OCI-LY1 (cell line): Measurements from ENCODE around the gene CLDN19.

ENCODE experiments used
- H2AFZ ChIP-seq: fragments of 200-600 bp; sonication (generic), shearing (Covaris generic); 2 replicates; pipeline ENCODE4 v1.6.0; 2014; ENCODE audit warnings: antibody characterized with exemption, mild to moderate bottlenecking, low read length
- H3F3A ChIP-seq: fragments of 200-600 bp; sonication (generic), shearing (Covaris generic); 2 replicates; pipeline ENCODE4 v1.6.0; 2014; ENCODE audit warnings: mild to moderate bottlenecking, antibody characterized with exemption, low read length, moderate library complexity; ENCODE audit not compliant: insufficient read depth
- H3K27ac ChIP-seq: fragments of 200-600 bp; sonication (generic); 2 replicates; pipeline ENCODE4 v1.5.1; 2014; ENCODE audit warnings: low read length, mixed run types, mild to moderate bottlenecking, low read depth; ENCODE audit not compliant: poor library complexity, severe bottlenecking
- H3K27me3 ChIP-seq: fragments of 200-600 bp; sonication (generic); 2 replicates; pipeline ENCODE4 v1.6.0; 2014; ENCODE audit warnings: antibody characterized with exemption, mild to moderate bottlenecking, low read length, moderate library complexity; ENCODE audit not compliant: insufficient read depth
- H3K36me3 ChIP-seq: fragments of 200-600 bp; sonication (generic); 2 replicates; pipeline ENCODE4 v1.6.1; 2014; ENCODE audit warnings: mild to moderate bottlenecking, antibody characterized with exemption, low read length, moderate library complexity, mixed read lengths; ENCODE audit not compliant: insufficient read depth
- H3K4me1 ChIP-seq: fragments of 200-600 bp; sonication (generic); 2 replicates; pipeline ENCODE4 v1.5.1; 2014; ENCODE audit warnings: mild to moderate bottlenecking, low read length, moderate library complexity; ENCODE audit not compliant: insufficient read depth, severe bottlenecking
- H3K4me2 ChIP-seq: fragments of 200-600 bp; sonication (generic), shearing (Covaris generic); 2 replicates; pipeline ENCODE4 v1.6.1; 2014; ENCODE audit warnings: low read length
- H3K4me3 ChIP-seq: fragments of 200-600 bp; sonication (generic); 2 replicates; pipeline ENCODE4 v1.5.1; 2014; ENCODE audit warnings: low read length, low read depth, mild to moderate bottlenecking, mixed read lengths; ENCODE audit not compliant: poor library complexity, severe bottlenecking
- H3K79me2 ChIP-seq: fragments of 200-600 bp; shearing (Covaris generic); 2 replicates; pipeline ENCODE4 v1.6.1; 2016; ENCODE audit warnings: mixed run types, low read length, mixed read lengths; ENCODE audit not compliant: insufficient read depth
- H3K9ac ChIP-seq: fragments of 200-600 bp; sonication (generic), shearing (Covaris generic); 2 replicates; pipeline ENCODE4 v1.6.1; 2014; ENCODE audit warnings: mild to moderate bottlenecking, low read length, mixed read lengths
- H3K9me2 ChIP-seq: fragments of 200-600 bp; sonication (generic), shearing (Covaris generic); 2 replicates; pipeline ENCODE4 v1.6.1; 2014; ENCODE audit warnings: low read depth, mild to moderate bottlenecking, low read length, mixed read lengths
- H3K9me3 ChIP-seq: fragments of 200-600 bp; shearing (Covaris generic); 2 replicates; pipeline ENCODE4 v1.6.1; 2014; ENCODE audit warnings: low read length, mixed read lengths
- H4K20me1 ChIP-seq: fragments of 200-600 bp; sonication (generic), shearing (Covaris generic); 2 replicates; pipeline ENCODE4 v1.6.0; 2016; ENCODE audit warnings: mild to moderate bottlenecking, low read length; ENCODE audit not compliant: insufficient read depth
- EZH2 ChIP-seq: fragments of 200-600 bp; sonication (generic), shearing (Covaris generic); IDR thresholded peaks from 2 replicates; pipeline ENCODE4 v1.8.0; 2017; ENCODE audit warnings: borderline replicate concordance, mixed run types, mild to moderate bottlenecking, antibody characterized with exemption, low read length, moderate library complexity, mixed read lengths
- TF ChIP-seq, protein P1 (sequence below): fragments of 200-600 bp; sonication (generic), shearing (Covaris generic); IDR thresholded peaks from 2 replicates; pipeline ENCODE4 v1.5.1; 2017; ENCODE audit warnings: mild to moderate bottlenecking, antibody characterized with exemption, low read length, moderate library complexity, mixed read lengths

The CLDN19 gene

DNA sequence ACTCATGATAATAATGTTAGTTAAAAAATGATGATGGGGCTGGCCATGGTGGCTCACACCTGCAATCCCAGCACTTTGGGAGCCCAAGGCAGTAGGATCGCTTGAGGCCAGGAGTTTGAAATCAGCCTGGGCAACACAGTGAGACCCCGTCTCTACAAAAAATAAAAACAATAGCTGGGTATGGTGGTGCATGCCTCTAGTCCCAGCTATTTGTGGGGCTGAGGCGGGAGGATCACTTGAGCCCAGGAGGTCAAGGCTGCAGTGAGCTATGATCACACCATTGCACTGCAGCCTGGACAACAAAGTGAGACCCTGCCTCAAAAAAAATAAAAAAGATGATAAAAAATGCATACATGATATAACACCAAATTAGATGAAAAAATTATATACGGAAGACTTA is 21.5 kb upstream of the CLDN19 start:
- H3K9ac ChIP-seq = no peak overlapping the region
- no peaks in the 10 kb centered on the region for H3F3A ChIP-seq
- H3K79me2 ChIP-seq = no peaks in the 10 kb centered on the region
- H4K20me1 ChIP-seq = no peaks in the 10 kb centered on the region
- H3K27ac ChIP-seq = no peak overlapping the region
- H3K36me3 ChIP-seq = peaks cover 21% of the 10 kb centered on the region; the same call in 1 of the 2 replicates
- no peaks in the 10 kb centered on the region for H3K9me3 ChIP-seq
- H3K9me2 ChIP-seq = no peaks in the 10 kb centered on the region
- TF ChIP-seq EZH2 = no peak
- TF ChIP-seq, protein P1, sequence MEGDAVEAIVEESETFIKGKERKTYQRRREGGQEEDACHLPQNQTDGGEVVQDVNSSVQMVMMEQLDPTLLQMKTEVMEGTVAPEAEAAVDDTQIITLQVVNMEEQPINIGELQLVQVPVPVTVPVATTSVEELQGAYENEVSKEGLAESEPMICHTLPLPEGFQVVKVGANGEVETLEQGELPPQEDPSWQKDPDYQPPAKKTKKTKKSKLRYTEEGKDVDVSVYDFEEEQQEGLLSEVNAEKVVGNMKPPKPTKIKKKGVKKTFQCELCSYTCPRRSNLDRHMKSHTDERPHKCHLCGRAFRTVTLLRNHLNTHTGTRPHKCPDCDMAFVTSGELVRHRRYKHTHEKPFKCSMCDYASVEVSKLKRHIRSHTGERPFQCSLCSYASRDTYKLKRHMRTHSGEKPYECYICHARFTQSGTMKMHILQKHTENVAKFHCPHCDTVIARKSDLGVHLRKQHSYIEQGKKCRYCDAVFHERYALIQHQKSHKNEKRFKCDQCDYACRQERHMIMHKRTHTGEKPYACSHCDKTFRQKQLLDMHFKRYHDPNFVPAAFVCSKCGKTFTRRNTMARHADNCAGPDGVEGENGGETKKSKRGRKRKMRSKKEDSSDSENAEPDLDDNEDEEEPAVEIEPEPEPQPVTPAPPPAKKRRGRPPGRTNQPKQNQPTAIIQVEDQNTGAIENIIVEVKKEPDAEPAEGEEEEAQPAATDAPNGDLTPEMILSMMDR = no peak
- H2AFZ ChIP-seq = no peak overlapping the region
- no peaks in the 10 kb centered on the region for H3K27me3 ChIP-seq
- no peak overlapping the region for H3K4me2 ChIP-seq
- H3K4me3 ChIP-seq = no peak overlapping the region
- peaks cover 29% of the 10 kb centered on the region for H3K4me1 ChIP-seq

DNA sequence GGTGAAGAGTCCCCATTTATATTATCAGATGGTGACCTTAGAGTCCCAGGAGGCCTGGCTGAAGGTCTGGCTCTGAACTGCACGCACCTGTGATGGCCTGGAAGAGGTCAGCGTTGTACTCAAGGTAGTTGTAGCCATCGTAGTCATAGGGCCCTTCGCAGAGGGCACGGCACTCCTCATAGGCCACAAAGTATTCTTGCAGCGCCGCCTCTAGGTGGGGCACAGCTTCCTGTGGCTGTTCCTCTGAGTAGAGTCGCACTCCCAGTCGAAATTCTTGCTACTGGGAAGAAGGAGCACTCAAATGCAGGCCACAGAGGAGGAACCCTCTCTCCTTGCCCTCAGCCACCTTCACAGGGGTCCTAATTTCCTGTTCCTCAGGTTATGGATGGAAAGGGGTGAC is 19.1 kb upstream of the CLDN19 start:
- Histone ChIP-seq H3K36me3 (peaks cover 43% of the 10 kb centered on the region), H3K9ac (no peak overlapping the region)

DNA sequence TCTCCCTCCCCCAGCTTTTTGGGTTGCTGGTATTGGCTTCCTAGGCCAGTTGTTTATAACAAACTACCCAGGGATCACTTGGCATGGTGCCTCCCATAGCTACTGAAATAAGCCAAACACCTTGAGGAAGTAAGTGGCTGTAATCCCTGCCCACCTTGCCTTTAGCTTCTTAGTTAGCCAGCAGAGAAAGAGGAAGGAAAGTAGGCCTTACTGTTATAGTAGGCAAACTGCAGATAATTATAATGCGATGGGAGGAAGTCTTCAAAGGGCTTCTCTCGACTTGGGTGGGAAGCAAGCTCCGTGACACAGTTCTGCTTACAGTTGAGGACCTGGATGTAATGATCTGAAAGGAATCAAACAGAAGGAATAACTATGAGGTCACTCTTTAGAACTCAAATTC is 18.6 kb upstream of the CLDN19 start:
- H3K9ac ChIP-seq = no peak overlapping the region
- peak overlapping the region; percentile 45 for H3K27ac ChIP-seq
- no peaks in the 10 kb centered on the region for H3K79me2 ChIP-seq
- no peaks in the 10 kb centered on the region for H4K20me1 ChIP-seq
- no peaks in the 10 kb centered on the region for H3K9me2 ChIP-seq
- H3K36me3 ChIP-seq = peaks cover 47% of the 10 kb centered on the region
- H3F3A ChIP-seq = no peaks in the 10 kb centered on the region
- H2AFZ ChIP-seq = no peak overlapping the region
- no peak for TF ChIP-seq EZH2
- TF ChIP-seq, protein P1 = no peak
- no peak overlapping the region for H3K4me2 ChIP-seq
- H3K4me1 ChIP-seq = peaks cover 11% of the 10 kb centered on the region
- H3K27me3 ChIP-seq = no peaks in the 10 kb centered on the region
- no peak overlapping the region for H3K4me3 ChIP-seq
- no peaks in the 10 kb centered on the region for H3K9me3 ChIP-seq

More for the DNA sequence above, 19.1 kb upstream of the CLDN19 start:
- H3K4me2 ChIP-seq = no peak overlapping the region
- H3K4me3 ChIP-seq = no peak overlapping the region
- no peaks in the 10 kb centered on the region for H3K79me2 ChIP-seq
- H3K9me3 ChIP-seq = no peaks in the 10 kb centered on the region
- no peaks in the 10 kb centered on the region for H3K27me3 ChIP-seq
- peaks cover 11% of the 10 kb centered on the region for H3K4me1 ChIP-seq
- H2AFZ ChIP-seq = no peak overlapping the region
- H3K9me2 ChIP-seq = no peaks in the 10 kb centered on the region
- H4K20me1 ChIP-seq = no peaks in the 10 kb centered on the region
- peak overlapping the region; percentile 45 for H3K27ac ChIP-seq
- no peaks in the 10 kb centered on the region for H3F3A ChIP-seq
- TF ChIP-seq, protein P1 = peak; percentile 58
- TF ChIP-seq EZH2 = no peak
